ENCODE measurements around the gene STK32B.

Gene STK32B

GRCh38 chr4:5378002-5378401, 326.7 kb downstream of the STK32B start:
- FAIRE-seq = no peak
- DNase-seq (ENCODE audit: insufficient read length, low spot score) = no peak

- DNase-seq (ENCODE audit: insufficient read length, low spot score) = no peak
- peak; percentile 16 for FAIRE-seq
Measured at GRCh38 chr4:5379895-5380294, 328.6 kb downstream of the STK32B start.

- DNase-seq (ENCODE audit: insufficient read length, low spot score) = peak; percentile 61
- FAIRE-seq = peak; percentile 23
Measured at GRCh38 chr4:5381961-5382441, 330.7 kb downstream of the STK32B start.

GRCh38 chr4:5383191-5383980, 332.1 kb downstream of the STK32B start:
- DNase-seq (ENCODE audit: insufficient read length, low spot score) (no peak), FAIRE-seq (peak; percentile 16)

- FAIRE-seq (no peak), DNase-seq (ENCODE audit: insufficient read length, low spot score) (no peak)
Measured at GRCh38 chr4:5385741-5386311, 334.5 kb downstream of the STK32B start.

- FAIRE-seq = no peak
Measured at GRCh38 chr4:5386921-5387320, 335.6 kb downstream of the STK32B start.

GRCh38 chr4:5387457-5387856, 336.2 kb downstream of the STK32B start:
- DNase-seq (ENCODE audit: insufficient read length, low spot score) = no peak
- no peak for FAIRE-seq

More at GRCh38 chr4:5386921-5387320, 335.6 kb downstream of the STK32B start:
- DNase-seq (ENCODE audit: insufficient read length, low spot score) = no peak

GRCh38 chr4:5389756-5390310, 338.6 kb downstream of the STK32B start:
- FAIRE-seq (no peak), DNase-seq (ENCODE audit: insufficient read length, low spot score) (no peak)

- no peak for FAIRE-seq
- no peak for DNase-seq (ENCODE audit: insufficient read length, low spot score)
Measured at GRCh38 chr4:5391492-5391891, 340.2 kb downstream of the STK32B start.

- no peak for FAIRE-seq
Measured at GRCh38 chr4:5393911-5394513, 342.7 kb downstream of the STK32B start.

GRCh38 chr4:5395781-5396180, 344.5 kb downstream of the STK32B start:
- DNase-seq (ENCODE audit: insufficient read length, low spot score) (no peak), FAIRE-seq (no peak)

More at GRCh38 chr4:5393911-5394513, 342.7 kb downstream of the STK32B start:
- no peak for DNase-seq (ENCODE audit: insufficient read length, low spot score)

GRCh38 chr4:5398056-5398455, 346.8 kb downstream of the STK32B start:
- no peak for DNase-seq (ENCODE audit: insufficient read length, low spot score)
- no peak for FAIRE-seq

GRCh38 chr4:5399124-5399523, 347.8 kb downstream of the STK32B start:
- DNase-seq (ENCODE audit: insufficient read length, low spot score) (no peak), FAIRE-seq (no peak)

- peak; percentile 47 for DNase-seq (ENCODE audit: insufficient read length, low spot score)
- FAIRE-seq = no peak
Measured at GRCh38 chr4:5399790-5400421, 348.6 kb downstream of the STK32B start.

GRCh38 chr4:5403746-5404497, 352.6 kb downstream of the STK32B start:
- FAIRE-seq (no peak), DNase-seq (ENCODE audit: insufficient read length, low spot score) (no peak)

GRCh38 chr4:5409237-5409636, 358.0 kb downstream of the STK32B start:
- FAIRE-seq (no peak), DNase-seq (ENCODE audit: insufficient read length, low spot score) (no peak)

GRCh38 chr4:5409972-5410618, 358.8 kb downstream of the STK32B start:
- no peak for FAIRE-seq

GRCh38 chr4:5412296-5412695, 361.0 kb downstream of the STK32B start:
- no peak for FAIRE-seq
- DNase-seq (ENCODE audit: insufficient read length, low spot score) = no peak

More at GRCh38 chr4:5409972-5410618, 358.8 kb downstream of the STK32B start:
- no peak for DNase-seq (ENCODE audit: insufficient read length, low spot score)

GRCh38 chr4:5412751-5413150, 361.5 kb downstream of the STK32B start:
- DNase-seq (ENCODE audit: insufficient read length, low spot score) (no peak), FAIRE-seq (no peak)

- DNase-seq (ENCODE audit: insufficient read length, low spot score) = no peak
- no peak for FAIRE-seq
Measured at GRCh38 chr4:5416637-5417036, 365.4 kb downstream of the STK32B start.

Data from HTR-8/SVneo (cell line).